Neutrophil (primary cell): Measurements from ENCODE around the gene PHKB.
"Not testable (repeated sequence)": the region's sequence is repeated elsewhere in the genome, so short reads cannot be mapped to it uniquely, and the experiment has no call there.

Experiments
- H3K27ac ChIP-seq: fragments of 200-600 bp; sonication (generic); 2 replicates; pipeline ENCODE4 v1.5.1; 2016; ENCODE audit warnings: mild to moderate bottlenecking, moderate library complexity
- H3K27me3 ChIP-seq: fragments of 200-600 bp; sonication (generic); 2 replicates; pipeline ENCODE4 v1.6.0; 2016; ENCODE audit warnings: mild to moderate bottlenecking
- H3K36me3 ChIP-seq: fragments of 200-600 bp; sonication (generic); 2 replicates; pipeline ENCODE4 v1.5.1; 2017
- H3K4me1 ChIP-seq, 2 experiments: fragments of 200-600 bp in 1 of 2; sonication (generic) in 1 of 2; 1 replicate in 1 of 2; 2 replicates in 1 of 2; pipeline versions ENCODE4 v1.5.1 to v1.6.1; 2013 to 2016; ENCODE audit warnings: low read depth in 1 of 2, low read length in 1 of 2, mild to moderate bottlenecking in 1 of 2, moderate library complexity in 1 of 2; ENCODE audit not compliant: control insufficient read depth in 1 of 2, insufficient read depth in 1 of 2
- H3K4me3 ChIP-seq, 2 experiments: fragments of 200-600 bp in 1 of 2; sonication (generic) in 1 of 2; 1 replicate in 1 of 2; 2 replicates in 1 of 2; pipeline ENCODE4 v1.5.1; 2013 to 2016; ENCODE audit warnings: low read depth in 1 of 2, low read length in 1 of 2, mild to moderate bottlenecking in 1 of 2, moderate library complexity in 1 of 2
- H3K9me3 ChIP-seq: fragments of 200-600 bp; sonication (generic); 2 replicates; pipeline ENCODE4 v1.5.1; 2016
- TF ChIP-seq, protein P1 (sequence below): fragments of 200-600 bp; sonication (generic); IDR thresholded peaks from 2 replicates; pipeline ENCODE4 v1.5.1; 2016; ENCODE audit warnings: antibody characterized with exemption

PHKB gene

DNA sequence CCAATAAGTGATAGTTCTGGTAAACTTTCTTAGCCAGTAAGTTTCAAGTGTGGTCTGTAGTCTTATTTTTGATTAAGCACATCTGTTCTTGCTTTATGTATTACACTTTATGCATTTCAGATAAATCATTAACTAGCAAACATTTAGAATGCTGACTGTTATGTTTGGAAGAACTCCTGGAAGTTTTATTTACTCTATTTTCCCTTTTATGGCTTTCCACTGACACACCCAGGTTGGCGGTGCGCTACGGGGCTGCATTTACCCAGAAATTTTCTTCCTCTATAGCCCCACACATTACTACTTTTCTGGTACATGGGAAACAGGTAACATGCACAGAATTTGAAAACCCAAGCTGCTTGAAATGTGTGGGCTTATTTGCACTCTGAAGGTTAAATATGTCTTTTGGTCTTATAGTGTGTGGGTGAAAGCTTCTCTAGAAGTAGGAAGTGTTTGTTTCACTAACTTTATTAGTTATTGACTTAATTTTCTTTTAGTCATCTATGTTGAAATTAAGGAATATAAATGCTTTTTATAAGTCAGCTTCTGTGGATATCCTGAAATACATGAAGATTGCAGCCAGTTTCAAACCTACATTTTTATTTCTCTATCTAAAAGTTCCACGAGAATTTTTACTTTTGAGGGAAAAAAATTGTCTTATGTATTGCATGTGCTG lies 203.7 kb downstream of the PHKB start:
- no peaks in the 10 kb centered on the region for H3K27me3 ChIP-seq
- TF ChIP-seq, protein P1, sequence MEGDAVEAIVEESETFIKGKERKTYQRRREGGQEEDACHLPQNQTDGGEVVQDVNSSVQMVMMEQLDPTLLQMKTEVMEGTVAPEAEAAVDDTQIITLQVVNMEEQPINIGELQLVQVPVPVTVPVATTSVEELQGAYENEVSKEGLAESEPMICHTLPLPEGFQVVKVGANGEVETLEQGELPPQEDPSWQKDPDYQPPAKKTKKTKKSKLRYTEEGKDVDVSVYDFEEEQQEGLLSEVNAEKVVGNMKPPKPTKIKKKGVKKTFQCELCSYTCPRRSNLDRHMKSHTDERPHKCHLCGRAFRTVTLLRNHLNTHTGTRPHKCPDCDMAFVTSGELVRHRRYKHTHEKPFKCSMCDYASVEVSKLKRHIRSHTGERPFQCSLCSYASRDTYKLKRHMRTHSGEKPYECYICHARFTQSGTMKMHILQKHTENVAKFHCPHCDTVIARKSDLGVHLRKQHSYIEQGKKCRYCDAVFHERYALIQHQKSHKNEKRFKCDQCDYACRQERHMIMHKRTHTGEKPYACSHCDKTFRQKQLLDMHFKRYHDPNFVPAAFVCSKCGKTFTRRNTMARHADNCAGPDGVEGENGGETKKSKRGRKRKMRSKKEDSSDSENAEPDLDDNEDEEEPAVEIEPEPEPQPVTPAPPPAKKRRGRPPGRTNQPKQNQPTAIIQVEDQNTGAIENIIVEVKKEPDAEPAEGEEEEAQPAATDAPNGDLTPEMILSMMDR, result no peak
- H3K4me1 ChIP-seq, result no peaks in the 10 kb centered on the region
- H3K4me3 ChIP-seq, result no peak overlapping the region
- H3K9me3 ChIP-seq, result no peaks in the 10 kb centered on the region
- no peak overlapping the region for H3K27ac ChIP-seq
- peaks cover 40% of the 10 kb centered on the region for H3K36me3 ChIP-seq

DNA sequence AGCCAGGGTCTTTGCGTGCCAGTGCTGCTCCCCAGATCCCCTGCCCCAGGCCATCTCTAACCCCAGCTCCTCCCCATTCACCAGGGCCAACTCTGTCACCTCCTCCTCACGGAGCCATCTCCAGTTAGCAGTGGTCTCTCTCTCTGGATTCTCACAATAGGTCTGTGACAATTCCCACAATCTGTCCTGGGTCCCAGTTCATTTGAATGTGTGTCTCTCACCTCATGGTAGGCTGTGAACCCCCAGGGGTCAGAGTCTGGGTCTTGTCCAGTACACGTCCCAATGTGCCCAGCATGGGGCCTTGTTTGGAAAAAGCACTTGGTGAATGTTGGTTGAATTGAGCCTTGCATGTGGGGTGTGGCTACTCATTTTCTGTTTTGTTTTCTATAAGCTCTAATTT lies 205.3 kb downstream of the PHKB start:
- TF ChIP-seq, protein P1, result no peak

DNA sequence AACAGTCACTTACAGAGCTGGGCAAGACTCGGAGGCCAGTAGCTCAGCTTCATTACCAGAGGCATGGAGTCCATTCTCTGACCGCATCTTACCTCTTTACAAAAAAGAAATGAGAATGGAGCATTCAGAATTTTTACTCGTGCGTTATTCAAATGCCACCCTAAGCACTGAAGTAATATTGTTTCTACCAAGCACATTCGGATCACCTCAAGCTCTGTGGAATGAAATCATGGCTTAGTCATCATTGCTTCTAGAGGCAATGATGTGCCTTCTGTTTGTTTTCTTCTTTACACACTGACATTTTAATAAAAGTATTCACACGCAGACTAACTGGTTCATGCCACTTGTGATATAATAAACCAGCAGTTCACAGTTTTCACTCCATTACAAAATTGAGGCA lies 206.8 kb downstream of the PHKB start:
- peaks cover 29% of the 10 kb centered on the region for H3K36me3 ChIP-seq
- H3K27me3 ChIP-seq, result no peaks in the 10 kb centered on the region
- TF ChIP-seq, protein P1, result no peak
- no peak overlapping the region for H3K4me3 ChIP-seq
- H3K9me3 ChIP-seq, result no peaks in the 10 kb centered on the region
- H3K4me1 ChIP-seq, result no peaks in the 10 kb centered on the region
- H3K27ac ChIP-seq, result no peak overlapping the region

More for the DNA sequence above, 205.3 kb downstream of the PHKB start:
- Histone ChIP-seq H3K4me3 (no peak overlapping the region), H3K27me3 (no peaks in the 10 kb centered on the region), H3K27ac (no peak overlapping the region), H3K4me1 (no peaks in the 10 kb centered on the region), H3K9me3 (no peaks in the 10 kb centered on the region), H3K36me3 (peaks cover 39% of the 10 kb centered on the region)

DNA sequence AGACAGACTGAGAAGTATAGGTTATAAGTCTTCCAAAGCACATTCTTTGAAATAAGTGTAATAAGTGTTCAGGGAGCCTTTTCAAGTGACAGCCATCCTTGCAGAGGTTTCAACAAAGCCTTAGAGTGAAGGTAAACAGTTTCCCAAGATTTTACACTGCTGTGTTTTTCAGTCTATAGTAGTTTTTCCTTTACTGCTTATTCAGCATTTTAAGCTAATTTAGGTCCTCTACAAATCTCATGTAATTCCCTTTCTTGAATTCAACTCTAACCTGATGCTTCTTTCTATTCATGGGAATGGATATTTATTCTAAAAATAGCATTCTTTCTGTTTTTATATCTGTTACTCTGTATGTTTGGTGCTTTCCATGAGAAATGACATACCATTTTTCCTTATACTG lies 211.3 kb downstream of the PHKB start:
- Histone ChIP-seq H3K9me3 (no peaks in the 10 kb centered on the region), H3K27me3 (no peaks in the 10 kb centered on the region), H3K4me1 (no peaks in the 10 kb centered on the region), H3K4me3 (no peak overlapping the region), H3K36me3 (peaks cover 45% of the 10 kb centered on the region), H3K27ac (no peak overlapping the region)
- TF ChIP-seq, protein P1, result no peak

DNA sequence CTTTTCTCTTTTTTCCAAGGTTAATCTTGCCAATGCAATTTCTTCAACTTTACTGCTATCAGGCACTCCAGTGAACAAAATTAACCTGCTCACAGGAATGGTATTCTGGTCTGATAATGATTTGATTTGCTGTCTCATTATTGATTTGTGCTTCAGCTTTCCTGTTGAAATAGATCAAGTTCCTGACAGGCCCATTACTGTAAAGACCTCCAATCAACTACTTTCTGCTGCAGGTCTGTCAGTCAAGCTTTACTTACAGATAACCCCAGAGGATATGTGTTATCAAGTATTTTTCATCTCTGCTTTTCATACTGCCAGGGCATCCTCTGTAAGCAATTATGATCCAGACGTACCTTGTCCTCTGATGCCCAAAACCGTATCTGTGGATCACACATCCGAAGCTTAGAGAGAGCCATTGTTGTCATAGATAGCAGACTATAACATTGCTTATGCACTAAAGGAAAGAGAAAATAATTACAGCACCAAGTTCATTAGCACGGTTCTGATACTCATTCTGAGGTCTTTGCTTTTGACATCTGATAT lies 215.6 kb downstream of the PHKB start:
- H3K27ac ChIP-seq, result no peak overlapping the region
- H3K4me1 ChIP-seq, result no peaks in the 10 kb centered on the region
- H3K27me3 ChIP-seq, result no peaks in the 10 kb centered on the region
- no peak overlapping the region for H3K4me3 ChIP-seq
- H3K36me3 ChIP-seq, result peaks cover 33% of the 10 kb centered on the region
- TF ChIP-seq, protein P1, result no peak
- no peaks in the 10 kb centered on the region for H3K9me3 ChIP-seq

DNA sequence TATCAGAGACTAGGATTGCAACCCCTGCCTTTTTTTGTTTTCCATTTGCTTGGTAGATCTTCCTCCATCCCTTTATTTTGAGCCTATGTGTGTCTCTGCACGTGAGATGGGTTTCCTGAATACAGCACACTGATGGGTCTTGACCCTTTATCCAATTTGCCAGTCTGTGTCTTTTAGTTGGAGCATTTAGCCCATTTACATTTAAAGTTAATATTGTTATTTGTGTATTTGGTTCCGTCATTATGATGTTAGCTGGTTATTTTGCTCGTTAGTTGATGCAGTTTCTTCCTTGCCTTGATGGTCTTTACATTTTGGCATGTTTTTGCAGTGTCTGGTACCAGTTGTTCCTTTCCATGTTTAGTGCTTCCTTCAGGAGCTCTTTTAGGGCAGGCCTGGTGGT lies 220.4 kb downstream of the PHKB start:
- not testable (repeated sequence) for H3K27me3 ChIP-seq, H3K27ac ChIP-seq, H3K4me3 ChIP-seq, H3K9me3 ChIP-seq, H3K4me1 ChIP-seq
- H3K36me3 ChIP-seq, result peaks cover 23% of the 10 kb centered on the region
